H1 (cell line): Measurements from ENCODE around the gene PSMC4. TPM values are rescaled to one million over a fixed set of nuclear protein-coding genes. Genes with fewer than 3 reads are reported as not detected.

Source experiments
- ATF2 ChIP-seq: IDR thresholded peaks from 2 replicates; pipeline ENCODE4 v1.6.1; 2012; ENCODE audit warnings: low read length, inconsistent platforms
- PHF8 ChIP-seq: fragments of 200-600 bp; sonication (generic); conservative IDR thresholded peaks from 2 replicates; pipeline ENCODE4 v1.7.1; 2012; ENCODE audit warnings: low read depth, mild to moderate bottlenecking, inconsistent platforms, low read length, moderate library complexity
- polyA plus RNA-seq, 7 experiments: library from polyadenylated mRNA; depleted of rRNA in 3 of 7; stranded (reverse) in 5 of 7; unstranded in 2 of 7; fragments of >200 nt in 5 of 7; fragments of 200-250 nt in 2 of 7; gene quantifications; 1 replicate in 5 of 7; 2 replicates in 1 of 7; 4 replicates in 1 of 7; pipeline versions ENCODE4 v1.2.1 to v1.2.3, GENCODE V29; 2011 to 2013; ENCODE audit warnings: missing spikeins in 2 of 7, mixed read lengths in 2 of 7
- total RNA-seq: library from RNA; stranded (reverse); fragmentation: NEBNext Ultra II Directional; extraction: Animal tissue kit (Norgen Biotek cat#: 25700); gene quantifications from 2 replicates; pipeline ENCODE4 v1.2.1, GENCODE V29; 2021

Gene PSMC4
- total and polyA plus RNA-seq, 2 of the 8 experiments (the other 6 are each of a cell fraction or from before 2014, with no cell fraction given) = 116 to 126 TPM

GRCh38 chr19:39987167-39987566 is 16.2 kb downstream of the PSMC4 start (continued):
- no peak for TF ChIP-seq ATF2
- no peak for TF ChIP-seq PHF8
